SW 1271 (cell line): ENCODE measurements around the gene VSIG2.

Experiments used
- DNase-seq, 2 experiments: peaks; one replicate each; lab custom pipeline; 2025; lab: John Stamatoyannopoulos, UW

VSIG2 gene

DNA sequence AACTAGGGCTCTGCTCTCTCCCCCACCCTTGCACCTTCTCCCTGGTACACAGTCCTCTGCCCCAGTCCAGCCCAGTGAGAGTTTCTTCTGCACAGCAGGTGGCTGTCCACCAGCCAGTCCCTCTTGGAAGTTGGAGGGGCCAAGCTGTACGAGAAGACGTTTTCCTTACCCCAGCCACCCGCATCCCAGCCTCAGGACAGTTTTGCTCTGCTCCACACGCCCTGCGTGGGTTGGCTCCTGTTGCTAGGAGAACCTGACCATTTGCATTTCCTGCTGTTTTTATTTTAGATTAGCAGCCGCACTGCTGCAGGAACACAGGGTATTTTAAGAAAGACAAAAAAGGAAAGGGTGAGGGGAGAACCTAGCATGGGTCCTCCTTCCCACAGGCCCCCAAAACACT is 29.9 kb downstream of the VSIG2 start:
- DNase-seq, result no peak

DNA sequence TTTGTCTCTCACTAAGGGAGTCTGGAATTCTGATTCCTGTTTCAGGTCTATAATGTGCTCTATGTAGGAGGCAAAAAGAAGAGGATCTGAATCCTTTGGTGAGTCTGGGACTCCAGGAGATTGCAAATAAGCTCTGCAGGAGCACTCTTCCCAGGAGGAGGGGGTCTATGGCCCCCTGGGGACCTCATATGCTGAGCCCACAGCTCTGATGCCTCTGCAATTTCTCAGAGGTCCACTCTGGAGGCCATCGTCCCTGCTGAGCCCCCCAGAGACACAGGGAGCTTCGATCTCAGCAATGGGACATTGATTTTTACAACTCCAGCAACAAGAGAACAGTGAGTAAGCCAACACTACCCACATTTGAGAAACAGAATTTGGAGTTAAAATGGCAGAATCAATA is 32.5 kb downstream of the VSIG2 start:
- no peak for DNase-seq

DNA sequence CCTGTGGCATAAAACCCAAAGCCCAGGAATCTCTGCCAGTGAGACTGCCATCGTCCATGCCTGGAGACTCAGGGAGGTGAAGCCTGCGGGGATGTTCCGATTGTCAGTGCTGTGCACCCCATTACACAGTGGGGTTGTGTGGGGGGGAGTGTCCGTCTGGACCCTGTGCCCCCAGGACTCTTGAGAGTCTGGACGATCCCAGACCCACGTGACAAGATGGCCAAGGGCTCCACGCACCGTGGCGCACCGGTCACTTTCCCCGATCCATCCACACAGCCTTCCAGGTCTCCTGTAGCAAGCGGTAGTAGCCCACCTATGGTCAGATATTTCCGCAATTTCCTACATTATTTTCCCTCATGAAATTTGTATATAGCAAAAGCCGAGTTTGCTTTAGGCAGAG is 33.3 kb downstream of the VSIG2 start:
- no peak for DNase-seq

DNA sequence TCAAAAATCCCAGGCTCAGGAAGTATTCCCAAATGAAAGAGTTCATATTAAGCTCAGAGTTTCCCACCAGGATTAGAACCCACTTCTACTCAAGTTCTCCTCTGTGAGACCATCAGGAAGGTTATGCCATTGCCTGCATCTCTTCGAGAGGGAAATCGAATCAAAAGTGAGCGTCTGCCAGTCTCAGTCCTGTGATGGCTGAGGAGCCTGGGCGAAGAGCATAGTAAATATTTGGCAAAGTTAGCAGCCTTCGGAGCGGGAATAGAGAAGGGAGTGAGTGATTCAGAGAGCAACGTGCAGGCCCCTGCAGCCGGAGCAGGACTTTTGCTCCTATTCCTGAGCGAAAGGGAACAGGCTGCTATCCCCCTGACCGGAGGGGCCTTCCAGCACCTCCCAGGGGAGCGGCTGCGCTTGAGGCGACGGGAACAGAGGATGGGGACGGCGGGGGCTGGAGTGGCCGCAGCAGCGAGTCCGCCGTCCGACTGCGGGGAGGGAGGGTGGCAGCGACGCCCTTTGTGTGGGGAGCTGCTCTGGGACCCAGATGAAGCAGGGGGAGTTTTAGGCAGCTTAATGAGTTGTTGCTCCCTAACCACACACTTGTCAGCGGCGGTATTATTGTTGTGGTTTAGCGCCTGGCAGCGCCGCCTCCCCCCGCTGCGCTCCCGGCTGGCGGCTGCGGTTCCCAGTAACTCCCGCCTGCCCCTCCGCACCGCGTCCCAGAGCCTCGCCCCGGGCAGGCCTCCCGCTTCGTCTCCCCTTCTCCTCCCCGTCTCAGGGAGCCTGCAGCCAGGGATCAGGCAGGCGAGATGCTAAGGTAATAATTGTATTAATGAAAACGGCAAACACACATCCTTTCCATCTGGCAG is 34.0 kb downstream of the VSIG2 start:
- DNase-seq, result no peak

DNA sequence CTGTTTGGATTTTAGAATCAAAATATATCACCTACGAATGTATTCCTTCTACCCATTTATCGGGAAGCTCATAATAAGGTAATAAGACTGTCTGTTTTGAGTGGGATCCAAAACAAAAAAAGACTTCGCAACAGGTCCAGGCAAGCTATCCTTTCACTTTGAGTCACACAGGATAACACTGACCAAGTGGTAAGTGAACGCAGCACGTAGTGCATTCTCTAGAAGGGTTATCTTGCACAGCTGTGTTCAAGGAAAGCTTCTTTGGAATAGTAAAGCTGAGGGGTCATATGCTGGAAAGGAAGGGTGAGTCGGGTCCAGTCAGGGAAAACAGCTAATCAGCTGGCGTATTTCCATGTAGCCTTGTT is 34.7 kb downstream of the VSIG2 start:
- no peak for DNase-seq

DNA sequence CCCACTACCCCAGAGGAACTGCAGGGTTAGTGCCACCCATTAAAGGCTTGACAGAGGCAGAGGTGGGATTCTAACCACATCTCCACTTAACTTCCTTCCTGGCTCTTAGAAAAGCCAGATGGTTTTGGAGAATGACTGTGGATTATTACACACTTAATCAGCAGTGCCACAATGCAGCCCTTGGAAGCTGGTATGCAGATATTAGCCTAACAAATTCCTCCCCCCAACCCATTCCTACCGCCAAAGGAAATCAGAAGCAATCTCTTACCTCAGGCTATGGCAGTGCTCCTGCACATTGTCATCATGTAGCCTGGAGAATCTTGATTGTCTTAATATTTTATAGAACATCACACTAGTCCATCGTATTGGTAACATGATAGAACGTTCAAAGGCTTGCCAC is 35.5 kb downstream of the VSIG2 start:
- DNase-seq, result no peak

DNA sequence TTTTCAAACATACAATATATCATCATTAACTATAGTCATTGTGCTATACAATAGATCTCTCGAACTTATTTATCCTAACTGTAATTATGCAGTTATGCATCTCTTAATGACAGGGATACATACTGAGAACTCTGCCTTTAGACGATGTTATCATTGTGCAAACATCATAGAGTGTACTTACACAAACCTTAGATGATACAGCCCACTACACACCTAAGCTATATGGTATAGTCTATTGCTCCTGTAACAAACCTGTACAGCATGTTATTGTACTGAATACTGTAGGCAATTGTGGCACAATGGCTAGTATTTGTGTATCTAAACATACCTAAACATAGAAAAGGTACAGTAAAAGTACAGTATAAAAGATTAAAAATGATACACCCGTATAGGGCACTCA is 39.7 kb downstream of the VSIG2 start:
- no peak for DNase-seq

DNA sequence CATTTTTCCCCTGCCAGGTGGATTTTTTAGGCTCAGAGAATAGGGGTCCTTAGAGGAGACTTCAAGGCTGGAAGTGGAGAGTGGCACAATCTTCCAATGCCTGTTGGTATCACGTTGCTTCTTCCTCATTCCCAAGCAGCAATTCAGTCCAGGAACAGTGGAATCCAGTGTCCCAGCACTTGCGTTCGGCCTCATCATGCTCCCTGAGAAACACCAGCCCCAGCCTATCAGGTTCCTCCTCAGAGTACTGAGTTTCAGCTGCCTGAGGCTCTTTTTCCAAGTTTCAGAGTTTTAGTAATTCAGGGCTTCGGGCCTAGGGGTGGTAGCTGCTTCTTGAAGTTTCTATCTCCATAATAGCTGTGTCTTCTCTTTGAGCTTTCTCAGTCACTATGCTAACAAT is 44.2 kb downstream of the VSIG2 start:
- no peak for DNase-seq

DNA sequence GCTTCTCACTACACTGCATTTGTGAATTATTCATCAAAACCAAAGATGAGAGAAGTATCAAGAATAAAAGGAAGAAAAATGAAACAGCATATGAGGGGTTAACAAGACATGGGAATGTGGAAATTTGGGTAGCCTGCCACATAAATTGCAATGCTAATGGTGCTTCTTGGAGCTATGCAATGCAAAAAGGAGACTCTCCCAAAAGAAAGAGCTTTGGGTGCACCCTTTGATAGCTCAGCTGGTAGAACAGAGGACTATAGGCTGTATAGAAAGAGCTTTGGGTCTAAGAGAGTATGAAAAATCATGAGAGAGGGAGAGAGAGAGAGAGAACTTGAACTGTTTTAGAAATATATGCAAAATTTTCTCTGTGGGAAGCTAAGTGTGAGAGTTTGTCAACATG is 52.0 kb downstream of the VSIG2 start:
- no peak for DNase-seq

DNA sequence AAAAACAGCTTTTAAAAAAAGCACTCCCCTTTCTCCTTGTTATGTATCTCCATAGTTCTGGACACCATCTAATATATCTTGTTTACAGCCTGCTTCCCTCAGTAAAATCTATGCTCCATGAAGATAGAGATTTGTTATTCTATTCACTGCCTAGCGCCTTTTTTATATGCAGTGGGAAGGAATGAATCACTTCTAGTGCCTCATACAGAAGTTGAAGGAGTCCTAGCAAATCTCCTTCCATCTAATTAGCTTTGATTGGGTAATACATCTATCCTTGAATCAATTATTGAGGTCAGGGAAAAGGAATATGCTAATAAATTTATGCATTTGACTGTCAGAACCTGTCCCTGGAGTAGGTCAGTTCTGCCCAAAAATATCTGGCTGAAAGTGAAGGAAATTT is 52.5 kb downstream of the VSIG2 start:
- no peak for DNase-seq
